HepG2 (cell line): ENCODE data around the gene TSPAN32. TPM values are rescaled to one million over a fixed set of nuclear protein-coding genes. Genes with fewer than 3 reads are reported as not detected.

ENCODE experiments used
- ATAC-seq: fragments of 200-7000 bp; cut with Tn5 transposase; 3 replicates; pipeline ENCODE4 v1.9.1; 2020; ENCODE audit warnings: mild to moderate bottlenecking, moderate library complexity
- BruUV-seq: library from RNA; stranded (reverse); fragments of 400-500 nt; replicated peaks from 2 replicates; lab custom pipeline; 2021; lab: Mats Ljungman, UMichigan
- CTCF ChIA-PET: fragments of 300-600 bp; formaldehyde crosslinking; extraction: SDS; loops from one replicate; lab custom pipeline; 2021; ENCODE audit warnings: low total read pairs, inconsistent platforms, low intra/inter-chr PET ratio; lab: Yijun Ruan, JAX
- POLR2A ChIA-PET: fragments of 350-600 bp; sonication (Branson Sonifier 250); formaldehyde crosslinking; loops from one replicate; lab custom pipeline; 2020; ENCODE audit warnings: antibody characterized with exemption, inconsistent platforms; lab: Yijun Ruan, JAX
- DNase-seq: peaks from one replicate; pipeline ENCODE4 v3.0.0-alpha.2; 2015; ENCODE audit warnings: low spot score
- FAIRE-seq: peaks from 3 replicates; lab custom pipeline; 2011; peaks lifted over from hg19 to GRCh38; lab: Jason Lieb, UNC
- H2AFZ ChIP-seq: one replicate; pipeline ENCODE4 v1.6.1; 2011; ENCODE audit warnings: low read length, inconsistent platforms
- H3K27ac ChIP-seq: fragments of 300-600 bp; 3 replicates; pipeline ENCODE4 v1.8.0; 2011; ENCODE audit warnings: mixed run types, mild to moderate bottlenecking, mixed read lengths, low read length, inconsistent platforms; ENCODE audit not compliant: insufficient read depth; ENCODE audit errors: extremely low read length
- H3K27me3 ChIP-seq, 2 experiments: fragments of 200-600 bp in 1 of 2; 2 replicates in 1 of 2; 3 replicates in 1 of 2; pipeline versions ENCODE4 v1.6.0 to v1.8.0; 2011; ENCODE audit warnings: low read length in 2 of 2, mild to moderate bottlenecking in 2 of 2, moderate library complexity in 2 of 2, inconsistent platforms in 1 of 2; ENCODE audit not compliant: insufficient read depth in 2 of 2, control insufficient read depth in 1 of 2
- H3K36me3 ChIP-seq, 2 experiments: fragments of 200-600 bp in 1 of 2; replicated peaks in 1 of 2; 2 replicates in 1 of 2; 3 replicates in 1 of 2; pipeline versions ENCODE4 v1.5.1 to v1.8.0; 2011; ENCODE audit warnings: low read length in 2 of 2, inconsistent platforms in 1 of 2; ENCODE audit not compliant: insufficient read depth in 2 of 2, control insufficient read depth in 1 of 2
- H3K4me1 ChIP-seq: 2 replicates; pipeline ENCODE4 v1.5.1; 2012; ENCODE audit warnings: low read length, inconsistent platforms; ENCODE audit not compliant: insufficient read depth
- H3K4me2 ChIP-seq: 2 replicates; pipeline ENCODE4 v1.6.0; 2011; ENCODE audit warnings: low read depth, low read length, inconsistent platforms
- H3K4me3 ChIP-seq, 3 experiments: fragments of 200-600 bp in 1 of 3; sonication (generic), shearing (Covaris generic) in 1 of 3; replicated peaks in 1 of 3; 2 replicates each; pipeline ENCODE4 v1.5.1; 2011 to 2016; ENCODE audit warnings: low read length in 3 of 3, inconsistent platforms in 2 of 3, low read depth in 2 of 3, mild to moderate bottlenecking in 2 of 3, control low read depth in 1 of 3, mixed read lengths in 1 of 3; ENCODE audit not compliant: insufficient read depth in 1 of 3
- H3K79me2 ChIP-seq: one replicate; pipeline ENCODE4 v1.6.1; 2011; ENCODE audit warnings: low read length, inconsistent platforms; ENCODE audit not compliant: insufficient read depth
- H3K9ac ChIP-seq: 2 replicates; pipeline ENCODE4 v1.6.0; 2011; ENCODE audit warnings: mild to moderate bottlenecking, low read depth, low read length, inconsistent platforms; ENCODE audit not compliant: insufficient read depth
- H3K9me3 ChIP-seq: 2 replicates; pipeline ENCODE4 v1.5.1; 2012; ENCODE audit warnings: mild to moderate bottlenecking, low read length
- H4K20me1 ChIP-seq: 2 replicates; pipeline ENCODE4 v1.6.0; 2011; ENCODE audit warnings: inconsistent platforms, mild to moderate bottlenecking, low read length, moderate library complexity; ENCODE audit not compliant: insufficient read depth
- BCL6 ChIP-seq: IDR thresholded peaks from 2 replicates; pipeline ENCODE4 v1.6.1; 2016; ENCODE audit warnings: missing genetic modification reagents, missing compliant biosample characterization
- FOXM1 ChIP-seq: sonication (generic); formaldehyde crosslinking; IDR thresholded peaks from 2 replicates; pipeline ENCODE4 v1.5.0; 2020; ENCODE audit warnings: missing genetic modification reagents
- KDM5B ChIP-seq: sonication (generic); formaldehyde crosslinking; IDR thresholded peaks from 2 replicates; pipeline ENCODE4 v1.4.0; 2020; ENCODE audit warnings: missing genetic modification reagents, mild to moderate bottlenecking, borderline replicate concordance
- LCORL ChIP-seq, 2 experiments: fragments of 450-650 bp in 1 of 2; sonication (generic) in 1 of 2; formaldehyde crosslinking in 1 of 2; IDR thresholded peaks; 2 replicates each; pipeline versions ENCODE4 v1.5.0 to v1.6.1; 2017 to 2020; ENCODE audit warnings: antibody characterized with exemption in 1 of 2, missing genetic modification reagents in 1 of 2
- MED1 ChIP-seq: sonication (generic); formaldehyde crosslinking; IDR thresholded peaks from 2 replicates; pipeline ENCODE4 v1.4.0; 2020; ENCODE audit warnings: missing genetic modification reagents
- PHB2 ChIP-seq: fragments of 450-650 bp; IDR thresholded peaks from 2 replicates; pipeline ENCODE4 v1.6.1; 2018; ENCODE audit not compliant: partially characterized antibody
- SP5 ChIP-seq: IDR thresholded peaks from 2 replicates; pipeline ENCODE4 v1.6.1; 2016; ENCODE audit warnings: low read depth, borderline replicate concordance
- ZNF337 ChIP-seq: sonication (generic); formaldehyde crosslinking; IDR thresholded peaks from 2 replicates; pipeline ENCODE4 v1.5.1; 2020; ENCODE audit warnings: missing genetic modification reagents, low read depth, mild to moderate bottlenecking, borderline replicate concordance
- ZNF747 ChIP-seq: sonication (generic); formaldehyde crosslinking; IDR thresholded peaks from 2 replicates; pipeline ENCODE4 v1.8.1; 2023; ENCODE audit warnings: missing genetic modification reagents, mild to moderate bottlenecking, borderline replicate concordance
- WGBS: methylation state at CpG from one replicate; pipeline ENCODE4 v1.1.6; 2017; ENCODE audit warnings: low lambda C conversion rate; 5-methylcytosine and 5-hydroxymethylcytosine counted together
- in situ Hi-C: cut with HindIII; loops from 2 replicates; pipeline ENCODE4 v1.10.0; 2017; ENCODE audit warnings: low pct_unique_long_range_greater_than_20kb; ENCODE audit not compliant: extremely low pct_ligation_motif_present
- intact Hi-C: fragments of 100-400 bp; cut with micrococcal nuclease; formaldehyde crosslinking; loops from one replicate; pipeline ENCODE4 v1.10.0; 2022; ENCODE audit not compliant: unreplicated experiment
- polyA plus RNA-seq, 8 experiments: library from polyadenylated mRNA; depleted of rRNA in 3 of 8; stranded (reverse) in 7 of 8; unstranded in 1 of 8; fragments of >200 nt; fragmentation: Illumina TruSeq in 4 of 8; extraction: Trizol in 4 of 8; gene quantifications; 2 replicates each; pipeline versions ENCODE4 v1.2.1 to v1.2.3, GENCODE V29; 2011 to 2016; ENCODE audit warnings: low read depth in 4 of 8, missing spikeins in 1 of 8, mixed read lengths in 1 of 8; ENCODE audit not compliant: insufficient read depth in 1 of 8
- total RNA-seq, 5 experiments: library from RNA; depleted of rRNA; stranded (reverse); fragments of >200 nt; fragmentation: Illumina TruSeq; extraction: Trizol; gene quantifications; 2 replicates each; pipeline ENCODE4 v1.2.3, GENCODE V29; 2016; ENCODE audit warnings: low read depth in 1 of 5
- TF ChIP-seq, protein P1 (sequence below): sonication (generic); formaldehyde crosslinking; IDR thresholded peaks from 2 replicates; pipeline ENCODE4 v1.5.0; 2020; ENCODE audit warnings: mild to moderate bottlenecking, missing genetic modification reagents

Gene TSPAN32
- total and polyA plus RNA-seq, 2 of the 13 experiments (the other 11 are each of a cell fraction or from before 2014, with no cell fraction given) = 0.09 to 0.70 TPM

GRCh38 chr11:2289350-2289749 lies 12.5 kb upstream of the TSPAN32 start:
- 24% methylated on average over 6 of the region's 6 CpGs for WGBS
- Histone ChIP-seq H3K4me1 (no peaks in the 10 kb centered on the region), H3K9ac (no peak overlapping the region), H3K4me3 (no peak overlapping the region), H2AFZ (no peak overlapping the region), H3K36me3 (no peaks in the 10 kb centered on the region), H3K27ac (no peak overlapping the region), H3K4me2 (no peak overlapping the region), H3K27me3 (peaks cover 4 to 47% of the 10 kb centered on the region in 2 experiments; a peak in 3 of 5 replicates), H3K79me2 (no peaks in the 10 kb centered on the region), H4K20me1 (no peaks in the 10 kb centered on the region), H3K9me3 (no peaks in the 10 kb centered on the region)
- no TSS peak for BruUV-seq
- CTCF ChIA-PET = no interaction called here
- FAIRE-seq = no peak
- no peak for DNase-seq
- intact Hi-C loops (no loop called here), in situ Hi-C loops (no loop called here)
- POLR2A ChIA-PET = no interaction called here
- no peak for ATAC-seq
- TF ChIP-seq LCORL (IDR thresholded peaks at IDR 0.05) = no peak
- TF ChIP-seq LCORL (CRISPR knock-in tag; IDR thresholded peaks at IDR 0.05) = no peak
- peak; percentile 64 for TF ChIP-seq BCL6
- no peak for TF ChIP-seq ZNF747 (CRISPR knock-in tag)
- peak; percentile 83; the same call in 1 of the 2 replicates for TF ChIP-seq ZNF337
- TF ChIP-seq MED1 (CRISPR knock-in tag) = no peak
- no peak for TF ChIP-seq PHB2
- no peak for TF ChIP-seq SP5 (CRISPR knock-in tag)
- TF ChIP-seq KDM5B (CRISPR knock-in tag) = no peak
- no peak for TF ChIP-seq FOXM1

DNA sequence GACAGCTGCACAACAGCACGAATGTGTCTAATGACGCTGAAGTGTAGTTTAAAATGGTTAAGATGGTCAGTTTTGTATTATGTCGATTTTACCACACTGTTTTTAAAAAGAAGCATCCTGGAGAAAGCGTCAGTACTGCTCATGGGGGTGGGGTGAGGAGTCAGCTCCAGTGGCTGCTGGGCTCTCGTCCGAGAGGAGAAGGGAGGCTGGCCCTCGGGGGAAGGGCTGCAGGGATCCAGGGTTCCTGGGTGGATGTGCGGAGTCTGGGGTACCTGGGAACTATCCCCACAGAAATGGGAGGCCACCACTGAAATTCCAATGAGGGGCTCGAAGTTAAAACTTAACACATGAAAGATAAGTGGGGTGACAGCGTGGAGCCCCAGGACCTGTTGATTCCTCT lies 12.0 kb upstream of the TSPAN32 start:
- CTCF ChIA-PET = no interaction called here
- Histone ChIP-seq H3K9ac (no peak overlapping the region), H2AFZ (no peak overlapping the region), H3K79me2 (no peaks in the 10 kb centered on the region), H3K4me3 (no peak overlapping the region), H4K20me1 (no peaks in the 10 kb centered on the region), H3K4me2 (no peak overlapping the region), H3K27me3 (peaks cover 3 to 44% of the 10 kb centered on the region in 2 experiments; a peak in 3 of 5 replicates), H3K36me3 (no peaks in the 10 kb centered on the region), H3K4me1 (no peaks in the 10 kb centered on the region), H3K27ac (no peak overlapping the region), H3K9me3 (no peaks in the 10 kb centered on the region)
- POLR2A ChIA-PET = no interaction called here
- DNase-seq (no peak), FAIRE-seq (no peak), ATAC-seq (no peak)
- WGBS = 45% methylated on average over 10 of the region's 10 CpGs
- in situ Hi-C loops (no loop called here), intact Hi-C loops (no loop called here)
- no TSS peak for BruUV-seq
- TF ChIP-seq, protein P1, sequence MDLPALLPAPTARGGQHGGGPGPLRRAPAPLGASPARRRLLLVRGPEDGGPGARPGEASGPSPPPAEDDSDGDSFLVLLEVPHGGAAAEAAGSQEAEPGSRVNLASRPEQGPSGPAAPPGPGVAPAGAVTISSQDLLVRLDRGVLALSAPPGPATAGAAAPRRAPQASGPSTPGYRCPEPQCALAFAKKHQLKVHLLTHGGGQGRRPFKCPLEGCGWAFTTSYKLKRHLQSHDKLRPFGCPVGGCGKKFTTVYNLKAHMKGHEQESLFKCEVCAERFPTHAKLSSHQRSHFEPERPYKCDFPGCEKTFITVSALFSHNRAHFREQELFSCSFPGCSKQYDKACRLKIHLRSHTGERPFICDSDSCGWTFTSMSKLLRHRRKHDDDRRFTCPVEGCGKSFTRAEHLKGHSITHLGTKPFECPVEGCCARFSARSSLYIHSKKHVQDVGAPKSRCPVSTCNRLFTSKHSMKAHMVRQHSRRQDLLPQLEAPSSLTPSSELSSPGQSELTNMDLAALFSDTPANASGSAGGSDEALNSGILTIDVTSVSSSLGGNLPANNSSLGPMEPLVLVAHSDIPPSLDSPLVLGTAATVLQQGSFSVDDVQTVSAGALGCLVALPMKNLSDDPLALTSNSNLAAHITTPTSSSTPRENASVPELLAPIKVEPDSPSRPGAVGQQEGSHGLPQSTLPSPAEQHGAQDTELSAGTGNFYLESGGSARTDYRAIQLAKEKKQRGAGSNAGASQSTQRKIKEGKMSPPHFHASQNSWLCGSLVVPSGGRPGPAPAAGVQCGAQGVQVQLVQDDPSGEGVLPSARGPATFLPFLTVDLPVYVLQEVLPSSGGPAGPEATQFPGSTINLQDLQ (CRISPR knock-in tag) = no peak
- peak; percentile 15; the same call in 1 of the 2 replicates for TF ChIP-seq ZNF337
